Fibroblast of villous mesenchyme (primary cell): Measurements from ENCODE around the gene ADH4. TPM values are rescaled to one million over a fixed set of nuclear protein-coding genes. Genes with fewer than 3 reads are reported as not detected.
"Not testable (repeated sequence)": the region's sequence is repeated elsewhere in the genome, so short reads cannot be mapped to it uniquely, and the experiment has no call there.

Experiments
- DNase-seq: peaks from one replicate; pipeline ENCODE4 v3.0.0-alpha.2; 2010; ENCODE audit warnings: low read depth
- H3K4me3 ChIP-seq: 2 replicates; pipeline ENCODE4 v1.5.1; 2011; ENCODE audit warnings: low read depth, mild to moderate bottlenecking, low read length
- total RNA-seq: library from RNA; depleted of rRNA; stranded (reverse); fragments of >200 nt; gene quantifications from 2 replicates; pipeline ENCODE4 v1.2.3, GENCODE V29; 2012
- TF ChIP-seq, protein P1 (sequence below): IDR thresholded peaks from 2 replicates; pipeline ENCODE4 v1.5.1; 2012; ENCODE audit warnings: low read depth, mild to moderate bottlenecking, low read length; ENCODE audit not compliant: insufficient read depth

ADH4 gene
- total RNA-seq, 1 donor, result not detected

DNA sequence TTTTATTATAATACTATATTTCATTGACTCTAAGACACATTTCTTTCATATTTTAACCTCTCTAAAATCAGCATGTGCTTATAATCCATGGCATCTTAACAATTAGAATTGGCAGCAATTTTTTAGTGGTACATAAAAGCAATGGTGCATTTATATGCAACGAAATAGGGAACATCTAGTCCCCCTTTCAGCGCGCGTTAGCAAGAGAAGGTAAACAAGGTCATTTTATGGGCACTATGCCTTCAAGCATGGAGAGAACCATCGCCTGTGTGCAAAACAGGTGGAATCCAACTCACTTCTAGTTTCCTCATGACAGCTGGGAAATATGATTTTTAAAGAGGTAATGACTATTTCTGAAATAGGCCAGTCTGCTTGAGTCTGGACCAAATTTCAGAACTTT lies 61.9 kb downstream of the ADH4 start:
- H3K4me3 ChIP-seq, result no peak overlapping the region
- no peak for DNase-seq
- TF ChIP-seq, protein P1, sequence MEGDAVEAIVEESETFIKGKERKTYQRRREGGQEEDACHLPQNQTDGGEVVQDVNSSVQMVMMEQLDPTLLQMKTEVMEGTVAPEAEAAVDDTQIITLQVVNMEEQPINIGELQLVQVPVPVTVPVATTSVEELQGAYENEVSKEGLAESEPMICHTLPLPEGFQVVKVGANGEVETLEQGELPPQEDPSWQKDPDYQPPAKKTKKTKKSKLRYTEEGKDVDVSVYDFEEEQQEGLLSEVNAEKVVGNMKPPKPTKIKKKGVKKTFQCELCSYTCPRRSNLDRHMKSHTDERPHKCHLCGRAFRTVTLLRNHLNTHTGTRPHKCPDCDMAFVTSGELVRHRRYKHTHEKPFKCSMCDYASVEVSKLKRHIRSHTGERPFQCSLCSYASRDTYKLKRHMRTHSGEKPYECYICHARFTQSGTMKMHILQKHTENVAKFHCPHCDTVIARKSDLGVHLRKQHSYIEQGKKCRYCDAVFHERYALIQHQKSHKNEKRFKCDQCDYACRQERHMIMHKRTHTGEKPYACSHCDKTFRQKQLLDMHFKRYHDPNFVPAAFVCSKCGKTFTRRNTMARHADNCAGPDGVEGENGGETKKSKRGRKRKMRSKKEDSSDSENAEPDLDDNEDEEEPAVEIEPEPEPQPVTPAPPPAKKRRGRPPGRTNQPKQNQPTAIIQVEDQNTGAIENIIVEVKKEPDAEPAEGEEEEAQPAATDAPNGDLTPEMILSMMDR, result no peak

DNA sequence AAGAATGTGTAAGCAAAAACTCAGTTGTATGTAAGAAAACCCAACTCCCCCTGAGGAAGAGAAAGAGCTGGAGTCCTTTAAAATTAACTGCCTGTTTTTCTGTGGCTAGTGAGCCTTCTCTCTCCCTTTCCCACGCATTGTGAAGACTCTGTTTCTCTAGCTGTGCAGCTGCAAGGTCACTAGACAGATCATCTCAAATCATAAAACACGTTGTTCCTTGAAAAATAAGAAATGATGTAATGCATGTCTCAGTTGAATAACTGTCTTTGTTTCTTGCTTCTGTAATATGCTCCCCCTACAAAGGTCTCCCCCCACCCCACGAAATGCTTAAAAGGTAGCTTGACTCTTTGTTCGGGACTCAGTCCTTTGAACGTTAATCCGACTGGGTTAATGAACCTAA lies 63.2 kb downstream of the ADH4 start:
- not testable (repeated sequence) for DNase-seq, H3K4me3 ChIP-seq

DNA sequence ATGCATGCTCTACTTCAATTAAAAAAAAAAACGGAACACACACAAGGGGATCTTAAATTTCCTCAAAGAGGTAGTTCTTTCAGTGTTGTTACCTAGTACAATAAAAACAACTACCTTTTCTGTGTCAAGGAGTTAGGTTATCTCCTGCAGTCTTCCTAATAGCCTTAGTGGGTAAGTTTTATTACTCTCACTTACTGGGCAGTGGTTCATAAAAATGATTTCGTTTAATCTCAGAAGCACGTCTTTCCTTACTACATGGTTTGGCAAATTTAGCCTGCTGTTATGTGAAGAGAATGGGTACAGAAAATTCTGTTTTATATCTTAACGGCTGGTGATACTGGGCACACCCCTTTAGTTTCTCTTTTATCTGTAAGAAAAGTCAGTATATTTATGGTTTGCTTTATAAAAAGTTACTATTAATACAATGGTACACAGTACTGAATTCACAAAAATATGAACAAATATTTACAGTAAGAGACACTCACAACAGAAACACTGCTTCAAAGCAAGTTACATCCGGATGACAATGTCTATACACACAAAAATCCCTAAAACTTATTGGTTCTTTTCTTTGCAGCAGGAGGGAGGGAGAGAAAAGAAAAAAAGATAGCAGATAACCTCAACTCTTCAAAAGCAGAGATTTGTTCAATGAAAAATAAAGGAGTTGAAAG lies 64.3 kb downstream of the ADH4 start:
- H3K4me3 ChIP-seq, result no peak overlapping the region
- TF ChIP-seq, protein P1, result no peak

DNA sequence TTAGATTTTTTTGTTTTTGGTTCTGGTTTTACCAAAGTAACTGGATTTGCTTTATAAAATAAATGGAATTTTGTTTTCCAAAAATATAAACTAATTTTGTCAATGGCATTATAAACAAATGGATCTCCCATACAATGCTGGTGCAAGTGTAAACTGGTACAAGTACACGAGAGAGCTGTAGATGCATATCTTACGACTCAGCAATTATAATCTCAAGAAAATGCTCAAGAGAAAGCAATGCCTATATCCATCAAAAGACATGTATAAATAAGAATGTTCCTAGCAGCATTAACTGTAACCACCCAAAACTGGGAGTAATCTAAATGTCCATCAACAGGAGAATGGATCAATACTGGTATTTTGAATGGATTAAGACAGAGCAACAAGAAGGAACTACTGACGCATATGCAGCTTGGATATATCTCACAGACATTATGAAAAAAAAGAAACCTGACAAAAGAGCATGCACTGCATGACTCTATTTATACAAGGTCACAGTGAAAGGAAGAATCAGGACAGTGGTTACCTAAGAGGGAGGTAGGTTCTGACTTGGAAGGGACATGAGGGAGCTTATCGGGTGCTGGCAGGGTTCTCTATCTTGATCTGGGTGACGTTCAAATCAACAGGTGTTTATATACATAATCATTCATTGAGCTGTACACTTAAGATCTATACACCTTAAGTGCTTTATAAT lies 65.0 kb downstream of the ADH4 start:
- H3K4me3 ChIP-seq, result no peak overlapping the region
- no peak for DNase-seq
- TF ChIP-seq, protein P1, result no peak

More for the DNA sequence above, 64.3 kb downstream of the ADH4 start:
- DNase-seq, result no peak

DNA sequence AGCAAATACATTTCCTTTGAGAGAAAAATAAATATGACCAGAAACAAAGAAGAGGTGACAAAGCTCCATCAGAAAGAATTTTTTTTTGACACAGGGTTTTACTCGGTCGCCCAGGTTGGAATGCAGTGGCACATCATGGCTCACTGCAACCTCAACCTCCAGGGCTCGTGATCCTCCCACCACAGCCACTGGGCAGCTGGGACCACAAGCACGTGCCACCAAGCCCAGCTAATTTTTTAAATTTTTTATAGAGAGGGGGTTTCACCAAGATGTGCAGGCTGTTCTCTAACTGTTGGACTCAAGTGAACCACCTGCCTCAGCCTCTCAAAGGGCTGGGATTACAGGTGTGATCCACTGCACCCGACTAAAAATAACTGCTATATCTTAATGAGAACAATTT lies 65.8 kb downstream of the ADH4 start:
- TF ChIP-seq, protein P1, result no peak
- DNase-seq, result no peak
- no peak overlapping the region for H3K4me3 ChIP-seq

DNA sequence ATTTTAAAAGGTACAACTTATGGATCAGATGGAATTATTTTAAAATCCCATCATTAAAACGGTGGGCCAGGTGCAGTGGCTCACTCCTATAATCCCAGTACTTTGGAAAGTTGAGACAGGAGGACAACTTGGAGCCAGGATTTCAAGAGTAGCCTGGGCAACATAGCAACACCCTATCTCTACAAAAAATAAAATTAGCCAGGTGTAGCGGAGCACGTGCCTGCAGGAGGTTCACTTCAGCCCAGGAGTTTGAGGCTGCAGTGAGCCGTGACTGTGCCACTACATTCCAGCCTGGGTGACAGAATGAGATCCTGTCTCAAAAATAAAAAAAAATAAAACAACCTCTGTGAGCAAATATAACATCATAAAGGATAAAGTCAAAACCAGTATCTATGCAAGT lies 66.9 kb downstream of the ADH4 start:
- DNase-seq, result no peak
- TF ChIP-seq, protein P1, result no peak
- H3K4me3 ChIP-seq, result no peak overlapping the region

DNA sequence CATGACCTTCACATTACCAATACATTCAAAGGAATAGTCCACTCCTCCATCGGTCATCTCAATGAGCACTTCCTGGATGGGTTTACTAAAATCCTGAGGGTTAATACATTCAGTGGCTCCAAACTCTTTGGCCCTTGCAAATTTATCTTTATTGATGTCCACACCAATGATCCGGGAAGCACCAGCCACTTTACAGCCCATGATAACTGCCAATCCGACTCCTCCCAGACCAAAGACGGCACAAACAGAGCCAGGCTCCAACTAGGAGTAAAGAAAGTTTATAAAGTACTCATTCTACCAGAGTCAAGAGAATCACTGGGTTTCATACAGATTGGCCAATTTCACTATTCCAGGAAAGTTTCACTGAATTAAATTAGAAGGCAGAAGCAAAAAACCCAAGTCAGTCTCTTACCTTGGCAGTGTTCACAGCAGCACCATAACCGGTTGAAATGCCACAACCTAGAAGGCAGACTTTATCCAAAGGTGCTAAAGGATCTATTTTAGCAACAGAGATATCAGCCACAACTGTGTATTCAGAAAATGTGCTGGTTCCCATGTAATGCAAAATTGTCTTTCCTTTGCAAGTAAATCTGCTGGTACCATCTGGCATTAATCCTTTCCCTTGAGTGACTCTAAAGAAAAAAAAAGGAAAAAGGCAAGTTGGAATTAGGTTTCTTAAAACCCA lies 67.7 kb downstream of the ADH4 start:
- DNase-seq, result no peak
- TF ChIP-seq, protein P1, result no peak
- H3K4me3 ChIP-seq, result no peak overlapping the region
